ENCODE results near the gene NECTIN2.

NECTIN2 gene

GRCh38 chr19:44931541-44931940, 85.4 kb downstream of the NECTIN2 start:
- no peaks in the 10 kb centered on the region for H3K36me3 ChIP-seq (ENCODE audit: control insufficient read depth, insufficient read depth, low read length)
- TF ChIP-seq, protein P1, sequence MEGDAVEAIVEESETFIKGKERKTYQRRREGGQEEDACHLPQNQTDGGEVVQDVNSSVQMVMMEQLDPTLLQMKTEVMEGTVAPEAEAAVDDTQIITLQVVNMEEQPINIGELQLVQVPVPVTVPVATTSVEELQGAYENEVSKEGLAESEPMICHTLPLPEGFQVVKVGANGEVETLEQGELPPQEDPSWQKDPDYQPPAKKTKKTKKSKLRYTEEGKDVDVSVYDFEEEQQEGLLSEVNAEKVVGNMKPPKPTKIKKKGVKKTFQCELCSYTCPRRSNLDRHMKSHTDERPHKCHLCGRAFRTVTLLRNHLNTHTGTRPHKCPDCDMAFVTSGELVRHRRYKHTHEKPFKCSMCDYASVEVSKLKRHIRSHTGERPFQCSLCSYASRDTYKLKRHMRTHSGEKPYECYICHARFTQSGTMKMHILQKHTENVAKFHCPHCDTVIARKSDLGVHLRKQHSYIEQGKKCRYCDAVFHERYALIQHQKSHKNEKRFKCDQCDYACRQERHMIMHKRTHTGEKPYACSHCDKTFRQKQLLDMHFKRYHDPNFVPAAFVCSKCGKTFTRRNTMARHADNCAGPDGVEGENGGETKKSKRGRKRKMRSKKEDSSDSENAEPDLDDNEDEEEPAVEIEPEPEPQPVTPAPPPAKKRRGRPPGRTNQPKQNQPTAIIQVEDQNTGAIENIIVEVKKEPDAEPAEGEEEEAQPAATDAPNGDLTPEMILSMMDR (IDR thresholded peaks at IDR 0.05): no peak
- H3K9ac ChIP-seq: no peak overlapping the region
- H3K4me2 ChIP-seq (ENCODE audit: low read length): no peak overlapping the region
- H3K4me3 ChIP-seq (ENCODE audit: low read depth, low read length): no peak overlapping the region
- H3K9me3 ChIP-seq (ENCODE audit: control insufficient read depth, low read length): no peaks in the 10 kb centered on the region
- no peak overlapping the region for H2AFZ ChIP-seq
- H3K4me1 ChIP-seq: no peaks in the 10 kb centered on the region
- H3K27ac ChIP-seq: no peak overlapping the region
- no peaks in the 10 kb centered on the region for H3K27me3 ChIP-seq (ENCODE audit: control insufficient read depth, insufficient read depth, low read length)
- no peaks in the 10 kb centered on the region for H3K79me2 ChIP-seq

Data from parathyroid adenoma (tissue), 2 donors.